GM12872 (cell line): ENCODE data around the gene GRK4.

Experiments
- CTCF ChIP-seq: IDR thresholded peaks from 3 replicates; pipeline ENCODE4 v1.5.1; 2011; ENCODE audit warnings: low read depth, mild to moderate bottlenecking, low read length, moderate library complexity; ENCODE audit not compliant: insufficient read depth

The GRK4 gene

GRCh38 chr4:3059943-3060342, 96.6 kb downstream of the GRK4 start:
- no peak for TF ChIP-seq CTCF

- TF ChIP-seq CTCF = no peak
These were observed 97.6 kb downstream of the GRK4 start for GRCh38 chr4:3060946-3061345.

- TF ChIP-seq CTCF = no peak
These were observed 99.1 kb downstream of the GRK4 start for GRCh38 chr4:3062471-3062870.

- TF ChIP-seq CTCF = no peak
These were observed 102.2 kb downstream of the GRK4 start for GRCh38 chr4:3065551-3065950.

- no peak for TF ChIP-seq CTCF
These were observed 103.5 kb downstream of the GRK4 start for GRCh38 chr4:3066836-3067400.

- TF ChIP-seq CTCF = no peak
These were observed 104.2 kb downstream of the GRK4 start for GRCh38 chr4:3067473-3068001.

- no peak for TF ChIP-seq CTCF
These were observed 106.4 kb downstream of the GRK4 start for GRCh38 chr4:3069661-3070199.
